HPDE6-E6E7 (cell line): ENCODE measurements around the gene PDE4C.
A peak's percentile ranks its signal among the peaks of the same experiment; 100 is the strongest.

Source experiments
- DNase-seq: peaks from one replicate; pipeline ENCODE4 v3.0.0; 2011; ENCODE audit warnings: missing footprints; ENCODE audit errors: extremely low spot score

The PDE4C gene

DNA sequence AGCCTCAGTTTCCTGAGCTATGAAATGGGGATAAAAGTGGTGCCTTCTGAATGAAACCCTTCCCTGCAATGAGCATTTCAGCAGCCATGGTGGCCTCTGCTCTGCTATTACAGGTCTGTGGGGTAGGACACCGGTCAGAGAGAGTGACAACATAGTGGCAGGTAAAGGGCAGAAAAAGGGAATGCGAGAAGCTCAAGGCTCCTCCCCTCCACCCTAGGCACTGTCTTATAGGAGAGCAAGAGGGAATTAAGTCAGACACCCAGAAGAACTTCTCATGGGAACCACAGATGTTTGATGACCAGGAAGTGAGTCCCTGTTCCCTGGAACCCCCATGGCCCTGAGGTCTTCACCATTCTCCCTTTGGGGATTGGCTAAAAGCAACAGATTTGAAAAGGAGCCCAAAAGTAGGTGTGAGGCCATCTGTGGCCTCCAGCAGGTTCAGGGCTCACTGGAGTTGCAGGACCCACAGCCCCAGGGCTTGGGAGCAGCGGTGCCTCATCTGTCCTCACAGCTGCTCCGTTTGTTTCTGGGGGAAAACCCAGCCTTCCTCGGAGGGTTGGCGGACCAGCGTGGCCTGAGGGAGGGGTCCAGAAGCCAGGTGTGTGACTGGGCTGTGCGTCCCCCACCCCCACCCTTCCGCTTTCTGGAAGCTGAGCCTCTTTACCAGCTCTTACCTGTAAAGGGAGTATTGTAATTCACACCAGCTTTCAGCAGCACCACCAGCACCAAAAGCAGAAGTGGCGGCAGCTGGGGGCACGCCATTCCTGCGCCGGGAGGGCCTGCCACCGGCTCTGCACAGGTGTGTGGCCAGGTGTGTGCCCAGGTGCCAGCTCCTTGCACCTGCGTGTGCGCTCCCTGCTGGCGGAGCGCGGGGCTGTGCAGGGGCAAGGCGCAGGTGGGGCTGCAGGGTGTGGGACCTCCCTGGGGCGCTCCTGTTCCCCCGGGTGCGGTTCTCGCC, 28.6 kb upstream of the PDE4C start:
- DNase-seq: no peak

DNA sequence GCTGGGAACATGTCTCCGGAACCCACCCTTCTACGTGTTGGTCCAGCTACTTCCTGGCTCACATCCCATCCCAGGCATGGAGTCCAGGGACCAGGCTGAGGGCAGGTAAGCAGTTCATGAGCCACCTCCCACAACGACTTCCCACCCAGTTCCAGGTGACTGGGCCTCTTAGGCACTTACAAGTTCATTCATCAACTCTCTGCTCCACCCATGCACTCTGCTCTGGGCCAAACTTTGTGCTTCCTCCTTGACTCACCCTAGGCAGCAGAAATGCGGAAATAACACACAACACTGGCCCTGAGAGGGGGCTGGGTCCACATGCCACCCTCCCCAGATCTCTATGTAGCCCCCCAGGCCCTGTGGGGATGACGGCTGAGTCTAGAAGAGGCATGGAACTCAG, 27.5 kb upstream of the PDE4C start:
- DNase-seq: peak; percentile 84

DNA sequence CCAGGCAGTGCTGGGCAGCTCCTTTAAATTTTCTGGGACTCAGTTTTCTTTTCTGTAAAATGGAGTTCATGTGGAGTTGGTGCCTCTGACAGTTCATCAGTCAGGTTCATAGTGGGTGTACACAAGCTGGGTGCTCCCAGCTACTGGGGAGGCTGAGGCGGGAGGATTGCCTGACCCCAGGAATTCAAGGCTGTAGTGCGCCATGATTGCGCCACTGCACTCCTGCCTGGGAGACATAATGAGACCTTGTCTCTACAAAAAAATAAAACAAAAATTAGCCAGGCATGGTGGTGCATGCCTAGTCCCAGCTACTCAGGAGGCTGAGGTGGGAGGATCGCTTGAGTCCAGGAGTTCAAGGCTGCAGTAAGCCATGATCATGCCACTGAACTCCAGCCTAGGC, 26.9 kb upstream of the PDE4C start:
- DNase-seq: no peak

DNA sequence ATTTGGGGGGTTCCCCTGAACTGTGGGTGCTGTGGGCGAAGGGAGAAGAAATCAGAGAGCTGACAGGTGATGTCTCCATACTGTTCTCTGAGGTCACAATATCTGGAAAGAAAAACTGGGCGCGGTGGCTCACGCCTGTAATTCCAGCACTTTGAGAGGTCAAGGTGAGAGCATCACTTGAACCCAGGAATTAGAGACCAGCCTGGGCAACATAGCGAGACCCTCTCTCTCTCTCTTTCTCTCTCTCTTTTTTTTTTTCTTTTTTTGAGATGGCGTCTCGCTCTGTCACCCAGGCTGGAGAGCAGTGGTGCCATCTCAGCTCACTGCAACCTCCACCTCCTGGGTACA, 26.1 kb upstream of the PDE4C start:
- DNase-seq: no peak

DNA sequence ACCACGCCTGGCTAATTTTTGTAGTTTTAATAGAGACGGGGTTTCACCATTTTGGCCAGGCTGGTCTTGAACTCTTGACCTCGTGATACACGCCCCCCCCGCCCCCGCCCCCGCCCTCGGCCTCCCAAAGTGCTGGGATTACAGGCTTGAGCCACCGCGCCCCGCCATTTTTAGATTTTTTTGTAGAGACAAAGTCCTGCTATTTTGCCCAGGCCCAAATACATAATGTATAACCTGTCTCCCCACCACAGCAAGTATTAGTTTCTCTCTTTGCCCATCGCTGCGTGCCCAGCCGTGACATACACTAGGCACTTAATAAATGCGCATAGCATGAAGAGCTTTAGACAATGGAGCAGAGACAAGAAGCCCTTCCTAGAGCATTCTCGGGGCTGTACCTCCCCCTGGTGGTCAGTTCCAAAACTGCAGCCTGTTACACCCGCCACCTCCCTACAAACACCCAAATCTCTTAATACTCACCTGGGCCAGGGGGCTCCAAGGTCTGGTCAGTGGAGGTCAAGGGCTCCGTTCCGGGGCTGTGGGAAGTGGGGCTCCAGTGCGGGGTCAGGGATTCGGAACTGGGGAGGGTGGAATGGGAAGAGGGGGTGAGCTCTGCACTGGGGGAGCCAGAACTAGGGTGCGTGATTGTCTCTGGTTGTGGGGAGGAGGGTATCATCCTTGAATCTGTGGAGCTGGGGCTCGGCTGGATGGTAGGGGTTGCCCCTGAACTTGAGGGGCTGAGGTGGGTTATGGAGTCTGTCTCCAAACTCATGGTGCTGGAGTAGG, 25.5 kb upstream of the PDE4C start:
- peak; percentile 62 for DNase-seq

GRCh38 chr19:18249834-18250233, 23.6 kb upstream of the PDE4C start:
- no peak for DNase-seq

- no peak for DNase-seq
Measured at GRCh38 chr19:18245297-18245696, 19.1 kb upstream of the PDE4C start.

- no peak for DNase-seq
Measured at GRCh38 chr19:18239303-18239702, 13.1 kb upstream of the PDE4C start.

GRCh38 chr19:18234194-18234593, 8.0 kb upstream of the PDE4C start:
- DNase-seq: no peak

DNA sequence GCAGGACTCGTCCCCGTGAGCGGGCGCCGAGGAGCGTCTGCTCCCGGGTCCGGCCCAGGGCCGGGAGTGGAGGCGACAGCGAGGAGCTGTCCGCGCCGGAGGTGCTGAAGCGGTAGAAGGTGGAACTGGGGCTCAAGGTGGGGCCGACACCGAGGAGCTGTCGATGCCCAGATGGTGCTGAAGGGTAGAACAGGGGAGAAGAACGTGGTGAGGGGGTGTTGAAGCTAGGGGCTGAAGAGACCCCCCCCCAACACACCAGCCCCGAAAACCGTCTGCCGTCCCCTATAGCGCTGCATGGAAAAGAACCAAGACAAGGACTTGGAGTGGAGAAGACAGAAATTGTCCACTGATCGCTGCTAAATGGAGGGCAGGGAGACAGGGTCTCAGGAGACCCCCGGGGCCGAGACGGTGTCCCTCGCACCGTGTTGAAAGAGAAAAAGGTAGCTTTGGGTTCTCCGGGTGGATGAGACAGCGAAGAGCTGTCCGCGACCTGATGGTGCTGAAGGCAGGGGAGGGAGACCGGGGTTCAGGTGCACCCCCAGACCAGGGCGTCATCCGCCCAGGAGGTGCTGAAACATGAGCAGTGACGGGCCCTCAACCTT, 7.1 kb upstream of the PDE4C start:
- DNase-seq: no peak

DNA sequence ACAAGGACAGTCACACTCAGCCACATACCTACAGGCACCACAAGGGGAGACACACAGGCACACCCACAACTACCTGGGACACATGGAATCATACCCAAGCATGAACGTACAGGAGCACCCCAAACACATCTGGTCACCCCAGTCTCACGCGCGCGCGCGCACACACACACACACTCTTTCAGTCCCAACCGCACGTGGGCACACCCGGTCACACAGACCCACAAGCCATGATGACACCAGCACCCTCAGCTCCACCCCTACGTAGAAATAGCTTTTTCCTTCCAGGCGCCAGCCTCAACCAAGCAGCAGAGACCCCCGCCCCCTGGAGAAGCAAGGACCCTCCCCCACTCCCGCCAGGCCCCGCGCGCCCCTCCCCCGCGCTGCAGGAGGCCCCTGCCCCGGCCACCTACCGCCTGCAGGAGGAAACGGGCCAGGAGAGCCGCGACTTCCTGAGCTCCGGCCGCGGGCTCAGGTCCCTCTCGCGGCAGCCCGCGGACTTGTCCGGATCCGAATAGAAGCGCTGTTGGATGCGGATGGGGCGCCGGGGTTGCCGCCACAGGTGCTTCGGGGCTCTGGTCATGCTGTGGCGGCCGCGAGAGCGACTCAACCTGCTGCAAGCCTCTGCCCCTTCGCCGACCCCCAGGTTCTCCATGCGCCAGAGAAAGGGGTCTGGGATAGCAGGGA, 6.4 kb upstream of the PDE4C start:
- no peak for DNase-seq

GRCh38 chr19:18231775-18232174, 5.5 kb upstream of the PDE4C start:
- DNase-seq: no peak

DNA sequence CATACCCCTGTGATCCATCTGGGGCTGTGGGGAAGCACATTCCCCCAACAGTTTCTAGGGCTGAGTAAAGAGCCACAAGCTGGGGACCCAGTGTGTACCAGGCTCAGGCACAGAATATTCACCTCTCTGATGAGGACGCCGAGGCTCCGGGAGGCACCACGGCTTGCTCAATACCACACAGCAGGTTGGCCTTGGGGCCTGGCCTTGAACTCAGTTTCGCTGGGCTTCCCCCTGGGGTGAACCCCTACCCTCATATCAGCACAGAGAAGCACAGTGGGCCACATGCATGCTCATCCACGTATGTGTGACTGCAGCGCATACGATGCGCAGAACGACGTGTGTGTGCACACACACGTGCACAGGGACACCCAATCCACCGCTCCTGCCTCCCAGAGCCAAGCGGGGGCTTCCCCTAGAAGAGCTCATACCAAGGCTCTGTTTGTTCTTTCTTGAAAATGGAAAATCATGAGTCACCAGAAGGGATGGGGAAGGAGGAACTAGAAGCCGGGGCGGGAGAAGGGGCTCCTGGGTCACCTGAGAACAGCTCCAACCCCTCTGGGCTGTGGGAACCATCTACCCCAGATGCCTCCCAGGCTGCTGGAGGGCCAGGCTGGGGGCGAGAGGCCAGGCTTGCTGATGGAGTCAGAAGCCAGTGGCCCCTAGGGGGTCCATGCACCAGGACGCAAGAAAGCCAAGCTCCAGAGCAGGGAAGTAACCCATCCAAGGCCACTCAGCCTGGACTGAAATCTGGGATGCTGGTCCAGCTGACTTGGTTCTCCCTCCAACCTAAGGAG, 4.9 kb upstream of the PDE4C start:
- DNase-seq: no peak

- DNase-seq: no peak
Measured at GRCh38 chr19:18229915-18230314, 3.7 kb upstream of the PDE4C start.

DNA sequence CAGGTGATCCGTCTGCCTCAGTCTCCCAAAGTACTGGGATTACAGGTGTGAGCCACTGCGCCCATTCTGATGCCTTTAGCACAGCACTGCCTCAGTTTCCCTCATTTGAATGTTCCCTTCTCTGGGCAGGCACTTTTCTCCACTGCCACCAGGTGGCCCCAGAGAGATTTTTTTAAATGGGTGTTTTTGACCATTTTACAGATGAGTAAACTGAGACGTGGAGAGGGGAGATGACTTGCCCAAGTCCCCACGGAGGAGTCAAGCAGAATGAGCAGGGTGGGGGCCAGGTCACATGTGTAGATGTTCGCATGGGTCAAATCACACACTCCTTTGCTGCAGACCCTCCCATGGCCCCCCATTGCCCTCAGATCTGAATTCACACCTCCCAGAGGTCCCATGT, 3.2 kb upstream of the PDE4C start:
- DNase-seq: no peak

DNA sequence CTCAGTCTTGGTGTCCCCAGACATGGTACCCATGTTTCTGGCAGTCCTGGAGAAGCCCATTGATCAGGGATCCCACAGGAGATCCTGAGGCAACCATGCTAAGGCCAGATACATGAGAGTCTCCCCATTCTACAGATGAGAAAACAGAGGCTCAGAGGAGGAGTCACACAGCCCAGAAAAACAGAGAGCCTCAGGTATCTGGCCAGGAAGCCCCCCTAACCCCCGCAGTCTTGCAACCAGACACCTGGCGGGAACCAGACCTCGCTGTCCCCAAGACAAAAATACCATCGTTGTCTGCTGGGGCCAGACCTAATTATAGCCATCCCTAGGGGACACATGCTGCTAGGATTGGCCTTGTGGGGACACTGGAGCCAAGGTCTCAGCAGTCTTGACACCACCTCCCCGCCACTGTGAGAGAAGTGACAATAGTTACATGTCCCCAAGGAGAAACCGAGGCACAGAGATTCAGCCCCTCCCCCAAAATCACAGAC, 1.6 kb upstream of the PDE4C start:
- DNase-seq: no peak

DNA sequence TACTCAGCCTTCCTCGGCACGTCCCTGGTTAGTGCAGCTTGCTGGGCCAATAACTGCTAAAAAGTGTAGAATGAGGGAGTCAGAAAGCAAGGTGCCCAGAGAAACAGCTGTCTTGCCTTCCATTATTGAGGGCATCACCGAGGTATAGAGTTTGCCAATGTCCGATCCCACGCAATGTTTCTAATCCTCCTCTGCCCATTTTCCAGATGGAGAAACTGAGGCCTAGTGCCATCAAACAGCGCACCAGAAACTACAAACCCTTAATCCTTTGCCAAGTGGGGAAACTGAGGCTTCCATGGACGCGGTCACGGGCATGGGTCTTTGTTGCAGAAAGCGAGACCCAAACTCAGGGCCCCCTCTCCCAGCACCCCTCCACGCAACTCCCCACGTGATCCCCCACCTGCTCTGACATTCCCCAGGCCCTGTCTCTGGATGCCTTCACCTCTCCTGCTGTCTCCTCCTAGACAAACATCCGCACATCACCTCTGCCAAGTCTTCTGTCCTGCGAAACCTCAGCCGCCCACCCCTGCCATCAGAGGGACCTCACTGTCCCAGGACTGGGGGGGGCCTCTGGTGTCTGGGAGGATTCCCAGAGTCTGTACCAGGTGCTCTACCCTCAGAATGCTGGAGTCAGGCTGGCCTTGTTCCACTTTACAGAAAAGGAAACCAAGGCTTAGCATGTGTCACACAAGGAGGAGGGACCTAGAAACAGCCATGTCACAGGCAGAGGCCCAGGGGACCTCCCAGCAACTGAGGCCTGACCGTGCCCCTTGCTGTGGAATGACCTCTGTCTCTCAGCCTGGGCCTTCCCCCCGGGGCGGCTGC, 930 bp upstream of the PDE4C start:
- DNase-seq: no peak

GRCh38 chr19:18225355-18225701, 910 bp downstream of the PDE4C start:
- no peak for DNase-seq

DNA sequence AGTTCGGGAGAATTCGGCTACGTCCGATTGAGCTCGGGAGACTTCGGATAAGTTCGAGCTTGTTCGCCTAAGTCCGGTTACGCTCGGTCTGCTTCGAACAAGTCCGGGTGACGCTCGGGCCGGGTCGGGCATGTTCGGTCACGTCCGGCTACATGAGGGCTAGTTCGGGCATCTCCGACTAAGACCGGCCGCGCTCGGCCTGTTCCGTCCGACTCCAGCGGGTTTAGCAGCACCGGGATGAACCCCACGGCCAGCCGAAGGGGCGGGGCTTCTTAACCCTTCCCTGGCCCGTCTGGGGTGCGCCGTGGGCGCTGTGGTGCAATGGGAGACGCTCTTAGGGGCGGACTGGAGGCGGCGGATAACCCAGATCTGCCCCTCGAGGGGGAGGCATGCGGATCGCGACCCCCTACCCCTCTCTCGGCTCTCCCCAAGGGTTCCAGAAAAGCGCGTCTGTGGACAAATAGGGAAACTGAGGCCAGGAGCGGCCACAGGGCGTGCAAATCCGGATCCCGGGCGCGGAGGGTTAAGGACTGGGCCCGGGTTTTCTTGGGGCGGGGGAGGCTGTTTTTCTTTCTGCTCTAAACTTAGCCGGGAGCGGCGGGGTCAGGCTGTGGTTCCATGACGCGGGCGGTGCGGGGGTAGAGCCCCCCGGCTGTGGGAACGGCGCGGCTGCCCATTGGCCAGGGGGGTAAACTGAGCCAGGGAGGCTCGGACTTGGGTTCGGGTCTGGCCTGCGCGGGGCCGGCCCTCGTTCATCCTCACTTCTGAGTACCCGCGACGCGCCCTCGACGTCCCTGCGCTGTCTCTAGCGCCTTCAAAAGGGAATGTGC, 1.5 kb downstream of the PDE4C start:
- DNase-seq: peak; percentile 96
